OCI-LY7 (cell line): ENCODE measurements around the gene MT1H. TPM values are rescaled to one million over a fixed set of nuclear protein-coding genes. Genes with fewer than 3 reads are reported as not detected.
A peak's percentile ranks its signal among the peaks of the same experiment; 100 is the strongest.

Source experiments
- BruUV-seq: library from RNA; stranded (reverse); fragments of 400-500 nt; replicated peaks from 2 replicates; lab custom pipeline; 2021; lab: Mats Ljungman, UMichigan
- CTCF ChIA-PET: fragments of 300-600 bp; sonication (Branson Sonifier 250); formaldehyde crosslinking; loops from one replicate; lab custom pipeline; 2022; ENCODE audit warnings: antibody characterized with exemption; ENCODE audit not compliant: unreplicated experiment; lab: Charles Lee
- POLR2A ChIA-PET: fragments of 300-600 bp; sonication (Branson Sonifier 250); formaldehyde crosslinking; loops from one replicate; lab custom pipeline; 2022; ENCODE audit warnings: antibody characterized with exemption; lab: Charles Lee
- DNase-seq: peaks from one replicate; pipeline ENCODE4 v3.0.0-alpha.2; 2015; ENCODE audit warnings: low spot score
- H2AFZ ChIP-seq: fragments of 200-600 bp; sonication (generic), shearing (Covaris generic); 2 replicates; pipeline ENCODE4 v1.6.1; 2014; ENCODE audit warnings: mild to moderate bottlenecking, antibody characterized with exemption, low read length, moderate library complexity
- H3K27ac ChIP-seq: fragments of 200-600 bp; sonication (generic); 2 replicates; pipeline ENCODE4 v1.5.1; 2014; ENCODE audit warnings: mixed run types, low read depth, mild to moderate bottlenecking, moderate library complexity, low read length, inconsistent platforms; ENCODE audit not compliant: poor library complexity, severe bottlenecking
- H3K36me3 ChIP-seq: fragments of 200-600 bp; sonication (generic); 2 replicates; pipeline ENCODE4 v1.6.1; 2014; ENCODE audit warnings: mild to moderate bottlenecking, antibody characterized with exemption, low read length, moderate library complexity, mixed read lengths; ENCODE audit not compliant: insufficient read depth
- H3K4me1 ChIP-seq: fragments of 200-600 bp; sonication (generic); 2 replicates; pipeline ENCODE4 v1.5.1; 2014; ENCODE audit warnings: mild to moderate bottlenecking, low read length; ENCODE audit not compliant: insufficient read depth, poor library complexity, severe bottlenecking
- H3K4me2 ChIP-seq: fragments of 200-600 bp; sonication (generic); 2 replicates; pipeline ENCODE4 v1.6.1; 2014; ENCODE audit warnings: mild to moderate bottlenecking, low read length
- H3K4me3 ChIP-seq: fragments of 200-600 bp; sonication (generic); 2 replicates; pipeline ENCODE4 v1.5.1; 2014; ENCODE audit warnings: mild to moderate bottlenecking, low read depth, low read length; ENCODE audit not compliant: poor library complexity, severe bottlenecking
- H3K79me2 ChIP-seq: fragments of 200-600 bp; sonication (generic); 2 replicates; pipeline ENCODE4 v1.6.1; 2016; ENCODE audit warnings: low read depth, mild to moderate bottlenecking, low read length, moderate library complexity, mixed read lengths; ENCODE audit not compliant: insufficient read depth
- H3K9me2 ChIP-seq: fragments of 200-600 bp; sonication (generic); 2 replicates; pipeline ENCODE4 v1.6.1; 2016; ENCODE audit warnings: mild to moderate bottlenecking, low read length, mixed read lengths; ENCODE audit not compliant: insufficient read depth
- H3K9me3 ChIP-seq: fragments of 200-600 bp; sonication (generic); 2 replicates; pipeline ENCODE4 v1.6.1; 2014; ENCODE audit warnings: mild to moderate bottlenecking, mixed run types, low read length, mixed read lengths
- H4K20me1 ChIP-seq: fragments of 200-600 bp; sonication (generic); 2 replicates; pipeline ENCODE4 v1.6.1; 2014; ENCODE audit warnings: mild to moderate bottlenecking, antibody characterized with exemption, low read length, moderate library complexity, mixed read lengths; ENCODE audit not compliant: insufficient read depth
- EZH2phosphoT487 ChIP-seq: fragments of 200-600 bp; sonication (generic); IDR thresholded peaks from 2 replicates; pipeline ENCODE4 v1.6.1; 2018; ENCODE audit warnings: low read depth, borderline replicate concordance, mild to moderate bottlenecking, mixed run types, antibody characterized with exemption, low read length, moderate library complexity, mixed read lengths
- intact Hi-C: fragments of 100-400 bp; cut with micrococcal nuclease; formaldehyde crosslinking; loops from one replicate; pipeline ENCODE4 v1.10.0; 2022; ENCODE audit not compliant: unreplicated experiment
- total RNA-seq, 2 experiments: library from RNA; depleted of rRNA in 1 of 2; stranded (reverse); fragments of >200 nt in 1 of 2; shearing (Covaris generic) in 1 of 2; gene quantifications; 2 replicates each; pipeline ENCODE4 v1.2.3, GENCODE V29; 2014 to 2022
- TF ChIP-seq, protein P1 (sequence below): fragments of 200-600 bp; sonication (generic); conservative IDR thresholded peaks from 2 replicates; pipeline ENCODE4 v1.5.1; 2014; ENCODE audit warnings: mild to moderate bottlenecking, antibody characterized with exemption, low read length, moderate library complexity, mixed read lengths

MT1H gene
- total RNA-seq, 2 experiments from 2014 or later, result not detected

DNA sequence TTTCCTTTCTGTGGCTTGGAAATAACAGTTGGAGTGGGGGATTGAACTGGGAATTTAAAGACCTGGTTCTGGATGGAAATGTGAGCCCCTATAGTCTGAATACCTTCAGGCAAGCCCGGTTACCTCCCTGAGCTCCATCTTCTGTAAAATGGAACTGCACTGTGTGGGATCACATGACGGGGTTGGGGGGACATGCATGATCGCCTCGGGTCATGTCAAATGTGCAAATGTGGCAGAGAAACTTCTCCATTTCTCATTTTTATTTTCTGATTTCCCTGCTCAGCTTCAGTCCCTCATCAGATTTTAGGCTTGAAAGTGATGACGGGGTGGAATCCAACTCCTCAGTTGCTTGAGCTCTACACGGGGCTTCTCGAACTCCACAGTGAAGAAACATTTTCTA lies 16.4 kb upstream of the MT1H start:
- POLR2A ChIA-PET, result no interaction called here
- Histone ChIP-seq H4K20me1 (no peaks in the 10 kb centered on the region), H3K4me3 (no peak overlapping the region), H3K9me3 (no peaks in the 10 kb centered on the region), H3K27ac (no peak overlapping the region), H2AFZ (0 out of 2 replicates have a peak overlapping the region, but pooled peaks have one; percentile 35), H3K36me3 (no peaks in the 10 kb centered on the region), H3K4me2 (peak overlapping the region; percentile 36), H3K4me1 (peaks cover 6% of the 10 kb centered on the region), H3K79me2 (no peaks in the 10 kb centered on the region), H3K9me2 (no peaks in the 10 kb centered on the region)
- DNase-seq, result peak; percentile 18
- intact Hi-C loops, result no loop called here
- no TSS peak for BruUV-seq
- TF ChIP-seq, protein P1, sequence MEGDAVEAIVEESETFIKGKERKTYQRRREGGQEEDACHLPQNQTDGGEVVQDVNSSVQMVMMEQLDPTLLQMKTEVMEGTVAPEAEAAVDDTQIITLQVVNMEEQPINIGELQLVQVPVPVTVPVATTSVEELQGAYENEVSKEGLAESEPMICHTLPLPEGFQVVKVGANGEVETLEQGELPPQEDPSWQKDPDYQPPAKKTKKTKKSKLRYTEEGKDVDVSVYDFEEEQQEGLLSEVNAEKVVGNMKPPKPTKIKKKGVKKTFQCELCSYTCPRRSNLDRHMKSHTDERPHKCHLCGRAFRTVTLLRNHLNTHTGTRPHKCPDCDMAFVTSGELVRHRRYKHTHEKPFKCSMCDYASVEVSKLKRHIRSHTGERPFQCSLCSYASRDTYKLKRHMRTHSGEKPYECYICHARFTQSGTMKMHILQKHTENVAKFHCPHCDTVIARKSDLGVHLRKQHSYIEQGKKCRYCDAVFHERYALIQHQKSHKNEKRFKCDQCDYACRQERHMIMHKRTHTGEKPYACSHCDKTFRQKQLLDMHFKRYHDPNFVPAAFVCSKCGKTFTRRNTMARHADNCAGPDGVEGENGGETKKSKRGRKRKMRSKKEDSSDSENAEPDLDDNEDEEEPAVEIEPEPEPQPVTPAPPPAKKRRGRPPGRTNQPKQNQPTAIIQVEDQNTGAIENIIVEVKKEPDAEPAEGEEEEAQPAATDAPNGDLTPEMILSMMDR, result no peak
- TF ChIP-seq EZH2phosphoT487, result no peak
- CTCF ChIA-PET, result no interaction called here

DNA sequence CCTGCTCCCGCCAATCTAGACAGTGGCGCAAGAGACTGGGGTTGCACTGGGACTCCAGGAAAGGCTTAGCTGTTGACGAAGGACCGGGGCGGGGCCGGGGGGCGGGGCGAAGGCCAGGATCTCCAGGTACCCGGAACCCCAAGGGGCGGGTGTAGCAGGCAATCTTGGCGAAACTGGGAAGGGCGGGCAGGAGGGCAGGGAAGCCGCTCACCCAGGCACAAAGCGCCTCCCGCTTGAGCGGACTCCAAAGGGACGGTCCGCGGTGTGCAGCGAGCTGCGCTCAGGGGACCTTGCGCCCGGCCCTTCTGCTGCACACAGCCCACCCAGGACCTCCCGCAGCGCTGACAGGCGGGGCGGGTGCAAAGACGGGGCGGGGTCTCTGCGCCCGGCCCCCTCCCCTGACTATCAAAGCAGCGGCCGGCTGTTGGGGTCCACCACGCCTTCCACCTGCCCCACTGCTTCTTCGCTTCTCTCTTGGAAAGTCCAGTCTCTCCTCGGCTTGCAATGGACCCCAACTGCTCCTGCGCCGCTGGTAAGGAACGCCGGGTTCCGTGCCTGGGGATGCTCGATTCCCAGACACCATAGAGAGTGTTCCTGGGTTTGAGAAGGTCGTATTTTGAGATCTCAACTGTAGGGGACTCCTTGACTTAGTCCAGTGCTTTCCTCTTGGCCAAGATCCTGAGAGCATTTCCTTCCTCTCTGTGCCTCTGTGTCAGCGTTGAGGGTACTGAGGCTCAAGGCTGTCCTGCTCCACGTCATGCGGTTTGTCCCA lies 11.9 kb upstream of the MT1H start, which contains the start of gene MT1F:
Gene MT1F (plus strand): TSS at position 405 of the 772 bp plus-strand sequence. CDS start 100 bp downstream, at position 505.
- TF ChIP-seq, protein P1, result no peak
- no peak for TF ChIP-seq EZH2phosphoT487
- Histone ChIP-seq H3K4me2 (peak within 1 kb of the TSS; percentile 45; the same call in 1 of the 2 replicates), H3K9me2 (no peaks in the 10 kb centered on the region), H2AFZ (no peak within 1 kb of the TSS), H3K27ac (no peak within 1 kb of the TSS), H3K79me2 (no peaks in the 10 kb centered on the region), H3K36me3 (no peaks in the 10 kb centered on the region), H3K4me1 (peaks cover 6% of the 10 kb centered on the region), H3K4me3 (peak within 1 kb of the TSS; percentile 43), H3K9me3 (no peaks in the 10 kb centered on the region), H4K20me1 (no peaks in the 10 kb centered on the region)
- intact Hi-C loops, result no loop called here
- BruUV-seq, result no TSS peak
- ChIA-PET CTCF (interaction anchor here (0.6 kb wide), 1 partner anchor 30 kb away, joined by 3 read pairs; no protein-coding TSS in a partner anchor), POLR2A (no interaction called here)
- peak; percentile 4 for DNase-seq

DNA sequence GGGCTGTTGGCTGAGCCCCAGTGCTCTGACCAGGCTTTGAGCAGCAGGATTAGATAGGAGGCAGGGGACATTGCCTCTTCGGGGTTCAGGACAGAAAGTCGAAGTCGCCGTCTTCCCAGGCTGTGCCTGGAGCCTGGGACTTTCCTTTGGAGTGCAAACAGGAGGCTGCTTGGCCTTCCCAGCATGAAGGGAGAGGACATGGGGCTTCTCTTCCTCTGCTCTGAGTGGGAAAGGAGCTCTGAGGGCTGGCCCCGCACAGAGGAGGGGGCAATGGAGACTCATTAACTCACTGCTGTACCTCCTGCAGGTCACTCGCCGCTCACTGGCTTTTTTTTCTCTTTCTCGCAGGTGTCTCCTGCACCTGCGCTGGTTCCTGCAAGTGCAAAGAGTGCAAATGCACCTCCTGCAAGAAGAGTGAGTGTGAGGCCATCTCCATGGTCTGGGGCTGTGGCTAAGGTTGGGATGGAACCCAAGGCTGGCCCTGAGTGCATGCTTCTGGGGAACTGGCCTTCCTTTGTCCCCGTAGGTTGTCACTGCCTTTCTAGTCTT lies 11.2 kb upstream of the MT1H start:
- POLR2A ChIA-PET, result no interaction called here
- H2AFZ ChIP-seq, result no peak overlapping the region
- intact Hi-C loops, result no loop called here

More for the DNA sequence above, 11.2 kb upstream of the MT1H start:
- Histone ChIP-seq H3K9me2 (no peaks in the 10 kb centered on the region), H4K20me1 (no peaks in the 10 kb centered on the region), H3K36me3 (no peaks in the 10 kb centered on the region), H3K4me1 (no peaks in the 10 kb centered on the region), H3K4me2 (peak overlapping the region; percentile 45; the same call in 1 of the 2 replicates), H3K79me2 (no peaks in the 10 kb centered on the region), H3K9me3 (no peaks in the 10 kb centered on the region), H3K27ac (no peak overlapping the region), H3K4me3 (no peak overlapping the region)
- DNase-seq, result no peak
- no peak for TF ChIP-seq EZH2phosphoT487
- no TSS peak for BruUV-seq
- CTCF ChIA-PET, result no interaction called here
